Kidney (tissue), 14 donors: ENCODE data around the gene PALLD. TPM values are rescaled to one million over a fixed set of nuclear protein-coding genes. Genes with fewer than 3 reads are reported as not detected.

Experiments
- DNase-seq, 5 donors: peaks; one replicate each; pipeline ENCODE4 v3.0.0-alpha.2; 2013 to 2020
- FAIRE-seq: peaks from 2 replicates; lab custom pipeline; 2012; peaks lifted over from hg19 to GRCh38; lab: Jason Lieb, UNC
- H3K27ac ChIP-seq, 2 donors: one replicate each; pipeline ENCODE4 v1.7.0; 2013; ENCODE audit warnings: low read depth in 2 of 2, low read length in 2 of 2, inconsistent platforms in 1 of 2
- H3K27me3 ChIP-seq: one replicate; pipeline ENCODE4 v1.7.1; 2013; ENCODE audit warnings: low read length, inconsistent platforms; ENCODE audit not compliant: control insufficient read depth, insufficient read depth
- H3K36me3 ChIP-seq, 3 donors: one replicate each; pipeline versions ENCODE4 v1.7.0 to v1.7.1; 2013; ENCODE audit warnings: low read length in 3 of 3, control low read depth in 1 of 3, inconsistent platforms in 1 of 3; ENCODE audit not compliant: insufficient read depth in 3 of 3, control insufficient read depth in 2 of 3
- H3K4me1 ChIP-seq, 3 donors: one replicate each; pipeline versions ENCODE4 v1.7.0 to v1.7.1; 2013; ENCODE audit warnings: low read length in 3 of 3, inconsistent platforms in 1 of 3, low read depth in 1 of 3; ENCODE audit not compliant: control insufficient read depth in 2 of 3, insufficient read depth in 2 of 3
- H3K4me3 ChIP-seq, 3 donors: one replicate each; pipeline versions ENCODE4 v1.7.0 to v1.8.1; 2013; ENCODE audit warnings: low read length in 3 of 3, control low read depth in 1 of 3, inconsistent platforms in 1 of 3
- H3K9ac ChIP-seq, 3 donors: one replicate each; pipeline versions ENCODE4 v1.7.0 to v1.7.1; 2013; ENCODE audit warnings: low read length in 3 of 3, control low read depth in 1 of 3, inconsistent platforms in 1 of 3
- H3K9me3 ChIP-seq, 3 donors: one replicate each; pipeline versions ENCODE4 v1.7.0 to v1.7.1; 2013; ENCODE audit warnings: low read length in 3 of 3, control low read depth in 1 of 3, inconsistent platforms in 1 of 3; ENCODE audit not compliant: control insufficient read depth in 2 of 3, insufficient read depth in 1 of 3
- CTCF ChIP-seq: IDR thresholded peaks from 3 replicates; pipeline ENCODE4 v1.5.1; 2012; ENCODE audit warnings: mild to moderate bottlenecking, moderate library complexity, borderline replicate concordance; ENCODE audit not compliant: insufficient read depth; ENCODE audit errors: extremely low read depth
- intact Hi-C: fragments of 100-400 bp; cut with DNase I; formaldehyde crosslinking; loops from one replicate; pipeline ENCODE4 v1.11.1; 2022
- polyA plus RNA-seq: library from polyadenylated mRNA; stranded (reverse); fragments of 350-450 nt; fragmentation: Illumina TruSeq; extraction: RNeasy Lipid Tissue Mini Kit (QIAGEN cat#74804); gene quantifications from one replicate; pipeline ENCODE4 v1.2.3, GENCODE V29; 2014; ENCODE audit warnings: low read depth, low replicate concordance; ENCODE audit not compliant: insufficient read depth
- total RNA-seq: library from RNA; stranded (reverse); fragmentation: NEBNext Ultra II Directional; extraction: Animal tissue kit (Norgen Biotek cat#: 25700); gene quantifications from one replicate; pipeline ENCODE4 v1.2.1, GENCODE V29; 2021
- donor health status: control.
- donor health status: control.
- donor health status: control.
- donor health status: control.
- donor health status: control.
- donor health status: DM: yes; HTN: yes; CAD: no.
- donor health status: Normal renal cell carcinoma (clear cell type).

The PALLD gene
- total and polyA plus RNA-seq, 2 donors from 2014 or later, result 43.4 to 120 TPM

GRCh38 chr4:168608771-168609170, 111.9 kb downstream of the PALLD start:
- Histone ChIP-seq H3K9ac (no peak overlapping the region), H3K27me3 (no peaks in the 10 kb centered on the region), H3K4me1 (no peaks in the 10 kb centered on the region), H3K36me3 (no peaks in the 10 kb centered on the region), H3K4me3 (no peak overlapping the region), H3K27ac (no peak overlapping the region), H3K9me3 (no peaks in the 10 kb centered on the region)
- FAIRE-seq (no peak), DNase-seq (no peak)
- TF ChIP-seq CTCF, result no peak
- intact Hi-C loops, result no loop called here

- TF ChIP-seq CTCF, result no peak
Observed at GRCh38 chr4:168609369-168609768, 112.5 kb downstream of the PALLD start.

GRCh38 chr4:168610911-168611530, 114.2 kb downstream of the PALLD start:
- FAIRE-seq, result no peak
- intact Hi-C loops, result no loop called here
- Histone ChIP-seq H3K4me1 (no peaks in the 10 kb centered on the region), H3K4me3 (no peak overlapping the region), H3K36me3 (no peaks in the 10 kb centered on the region), H3K9me3 (no peaks in the 10 kb centered on the region), H3K27ac (no peak overlapping the region), H3K9ac (no peak overlapping the region), H3K27me3 (no peaks in the 10 kb centered on the region)
- TF ChIP-seq CTCF, result no peak
- DNase-seq, result no peak

More at GRCh38 chr4:168609369-168609768, 112.5 kb downstream of the PALLD start:
- intact Hi-C loops, result no loop called here
- H3K27me3 ChIP-seq, result no peaks in the 10 kb centered on the region
- no peak overlapping the region for H3K4me3 ChIP-seq
- no peaks in the 10 kb centered on the region for H3K9me3 ChIP-seq
- H3K36me3 ChIP-seq, result no peaks in the 10 kb centered on the region
- H3K4me1 ChIP-seq, result no peaks in the 10 kb centered on the region
- H3K27ac ChIP-seq, result no peak overlapping the region
- no peak for DNase-seq
- FAIRE-seq, result no peak
- H3K9ac ChIP-seq, result no peak overlapping the region
